ENCODE data around the gene VWA5B2.

VWA5B2 gene

GRCh38 chr3:184229394-184230080 lies at the start of gene VWA5B2:
Gene VWA5B2 (plus strand): TSS chr3:184229585. CDS start chr3:184230529, 944 bp downstream.
- DNase-seq = peak; percentile 84

- DNase-seq = no peak
Observed at GRCh38 chr3:184180165-184180564, 49.2 kb upstream of the VWA5B2 start.

- no peak for DNase-seq
Observed at GRCh38 chr3:184181596-184181995, 47.8 kb upstream of the VWA5B2 start.

- DNase-seq = no peak
Observed at GRCh38 chr3:184183679-184184078, 45.7 kb upstream of the VWA5B2 start.

GRCh38 chr3:184184546-184185230 lies 44.7 kb upstream of the VWA5B2 start:
- DNase-seq = no peak

- DNase-seq = peak; percentile 99
Observed at GRCh38 chr3:184185461-184186183, 43.8 kb upstream of the VWA5B2 start.

- DNase-seq = no peak
Observed at GRCh38 chr3:184186184-184186901, 43.0 kb upstream of the VWA5B2 start, which contains the start of gene ABCF3. Gene ABCF3 (plus strand): TSS chr3:184186199. CDS start chr3:184186208, 9 bp downstream.

GRCh38 chr3:184186902-184187207 lies 42.5 kb upstream of the VWA5B2 start:
- no peak for DNase-seq

GRCh38 chr3:184188080-184188479 lies 41.3 kb upstream of the VWA5B2 start:
- no peak for DNase-seq

- no peak for DNase-seq
Observed at GRCh38 chr3:184189421-184189820, 40.0 kb upstream of the VWA5B2 start.

GRCh38 chr3:184192889-184193288 lies 36.5 kb upstream of the VWA5B2 start:
- no peak for DNase-seq

- no peak for DNase-seq
Observed at GRCh38 chr3:184193991-184194539, 35.3 kb upstream of the VWA5B2 start.

GRCh38 chr3:184196536-184196935 lies 32.8 kb upstream of the VWA5B2 start:
- DNase-seq = no peak

- no peak for DNase-seq
Observed at GRCh38 chr3:184198509-184198908, 30.9 kb upstream of the VWA5B2 start.

- no peak for DNase-seq
Observed at GRCh38 chr3:184200825-184201224, 28.6 kb upstream of the VWA5B2 start.

GRCh38 chr3:184203526-184203925 lies 25.9 kb upstream of the VWA5B2 start:
- DNase-seq = no peak

- DNase-seq = no peak
Observed at GRCh38 chr3:184209146-184209923, 20.1 kb upstream of the VWA5B2 start.

- no peak for DNase-seq
Observed at GRCh38 chr3:184211297-184211696, 18.1 kb upstream of the VWA5B2 start.

GRCh38 chr3:184211718-184212117 lies 17.7 kb upstream of the VWA5B2 start:
- no peak for DNase-seq

GRCh38 chr3:184218814-184219213 lies 10.6 kb upstream of the VWA5B2 start:
- no peak for DNase-seq

GRCh38 chr3:184222521-184222920 lies 6.9 kb upstream of the VWA5B2 start:
- no peak for DNase-seq

GRCh38 chr3:184223946-184224345 lies 5.4 kb upstream of the VWA5B2 start:
- no peak for DNase-seq

All from activated T-cell treated with anti-CD3 and anti-CD28 coated beads, Interleukin-2, amount 50 U/mL, for 1 hour (primary cell).